ENCODE results near the gene TMPRSS11A. TPM values are rescaled to one million over a fixed set of nuclear protein-coding genes. Genes with fewer than 3 reads are reported as not detected.

The TMPRSS11A gene
- polyA plus RNA-seq, 1 donor (not counting 4 experiments of a cell fraction or from before 2014, with no cell fraction given): 0.03 TPM

DNA sequence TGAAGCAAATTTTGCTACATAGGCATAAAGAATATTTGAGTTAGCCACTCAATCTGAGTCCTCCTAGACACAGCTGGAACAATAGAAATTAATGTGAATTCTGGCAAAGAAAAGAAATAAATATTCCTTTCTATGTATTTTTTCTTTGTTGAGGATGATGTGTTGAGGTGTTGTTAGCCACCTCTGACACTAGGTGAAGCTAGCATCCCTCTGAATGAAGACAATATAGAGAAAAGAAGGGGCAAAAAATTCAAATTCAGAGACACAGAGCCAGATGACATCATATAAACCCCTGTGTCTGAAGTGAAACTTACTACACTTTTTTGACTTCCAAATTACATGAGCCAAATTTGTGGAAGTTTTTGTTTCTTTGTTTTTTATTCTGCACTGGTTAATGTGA, 44.9 kb downstream of the TMPRSS11A start:
- dilution Hi-C loops (cut with MboI; ENCODE audit: extremely low pct_ligation_motif_present, low sequenced_read_pairs): no loop called here

GRCh38 chr4:67915400-67915966, 47.8 kb downstream of the TMPRSS11A start:
- no peak overlapping the region for H3K9ac ChIP-seq (ENCODE audit: control insufficient read depth, extremely low read depth, insufficient read depth, low read length)
- no peak overlapping the region for H3K4me2 ChIP-seq (ENCODE audit: control insufficient read depth, extremely low read depth, insufficient read depth, low read depth, low read length)
- no peaks in the 10 kb centered on the region for H3K27me3 ChIP-seq (ENCODE audit: control insufficient read depth, extremely low read depth, insufficient read depth, low read length)
- no peak for TF ChIP-seq EZH2 (IDR thresholded peaks at IDR 0.05; ENCODE audit: low read length)
- TF ChIP-seq, protein P1, sequence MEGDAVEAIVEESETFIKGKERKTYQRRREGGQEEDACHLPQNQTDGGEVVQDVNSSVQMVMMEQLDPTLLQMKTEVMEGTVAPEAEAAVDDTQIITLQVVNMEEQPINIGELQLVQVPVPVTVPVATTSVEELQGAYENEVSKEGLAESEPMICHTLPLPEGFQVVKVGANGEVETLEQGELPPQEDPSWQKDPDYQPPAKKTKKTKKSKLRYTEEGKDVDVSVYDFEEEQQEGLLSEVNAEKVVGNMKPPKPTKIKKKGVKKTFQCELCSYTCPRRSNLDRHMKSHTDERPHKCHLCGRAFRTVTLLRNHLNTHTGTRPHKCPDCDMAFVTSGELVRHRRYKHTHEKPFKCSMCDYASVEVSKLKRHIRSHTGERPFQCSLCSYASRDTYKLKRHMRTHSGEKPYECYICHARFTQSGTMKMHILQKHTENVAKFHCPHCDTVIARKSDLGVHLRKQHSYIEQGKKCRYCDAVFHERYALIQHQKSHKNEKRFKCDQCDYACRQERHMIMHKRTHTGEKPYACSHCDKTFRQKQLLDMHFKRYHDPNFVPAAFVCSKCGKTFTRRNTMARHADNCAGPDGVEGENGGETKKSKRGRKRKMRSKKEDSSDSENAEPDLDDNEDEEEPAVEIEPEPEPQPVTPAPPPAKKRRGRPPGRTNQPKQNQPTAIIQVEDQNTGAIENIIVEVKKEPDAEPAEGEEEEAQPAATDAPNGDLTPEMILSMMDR (optimal IDR thresholded peaks at IDR 0.05 in 1 of 3, IDR thresholded peaks at IDR 0.05 in 1 of 3, conservative IDR thresholded peaks at IDR 0.05 in 1 of 3; ENCODE audit: extremely low read depth in 1 of 3, insufficient read depth in 2 of 3, low read length in 3 of 3): no peak
- H3K79me2 ChIP-seq (ENCODE audit: control insufficient read depth, insufficient read depth, low read length): no peaks in the 10 kb centered on the region
- H3K36me3 ChIP-seq (ENCODE audit: control insufficient read depth in 2 of 2, extremely low read depth in 1 of 2, insufficient read depth in 2 of 2, low read length in 2 of 2): no peaks in the 10 kb centered on the region
- DNase-seq (ENCODE audit: low read depth, low spot score): no peak
- no peaks in the 10 kb centered on the region for H3K9me3 ChIP-seq (ENCODE audit: control insufficient read depth, low read depth, low read length)
- no peaks in the 10 kb centered on the region for H4K20me1 ChIP-seq (ENCODE audit: control insufficient read depth, extremely low read depth, insufficient read depth, low read length)
- H3K9me1 ChIP-seq (ENCODE audit: control insufficient read depth, extremely low read depth, insufficient read depth, low read length): no peaks in the 10 kb centered on the region
- dilution Hi-C loops (cut with MboI; ENCODE audit: extremely low pct_ligation_motif_present, low sequenced_read_pairs): no loop called here
- no peak overlapping the region for H3K4me3 ChIP-seq (ENCODE audit: control insufficient read depth in 2 of 3, extremely low read depth in 1 of 3, insufficient read depth in 2 of 3, low read depth in 1 of 3, low read length in 3 of 3)
- no peaks in the 10 kb centered on the region for H3K4me1 ChIP-seq (ENCODE audit: control insufficient read depth, extremely low read depth, insufficient read depth, low read length)
- FAIRE-seq: no peak
- no peak overlapping the region for H2AFZ ChIP-seq (ENCODE audit: control insufficient read depth, low read length)
- H3K27ac ChIP-seq (ENCODE audit: control insufficient read depth, insufficient read depth, low read length): no peak overlapping the region

More for the DNA sequence above, 44.9 kb downstream of the TMPRSS11A start:
- no peak overlapping the region for H3K4me3 ChIP-seq (ENCODE audit: control insufficient read depth in 2 of 3, extremely low read depth in 1 of 3, insufficient read depth in 2 of 3, low read depth in 1 of 3, low read length in 3 of 3)
- no peak overlapping the region for H3K4me2 ChIP-seq (ENCODE audit: control insufficient read depth, extremely low read depth, insufficient read depth, low read depth, low read length)
- FAIRE-seq: no peak
- TF ChIP-seq, protein P1 (optimal IDR thresholded peaks at IDR 0.05 in 1 of 3, IDR thresholded peaks at IDR 0.05 in 1 of 3, conservative IDR thresholded peaks at IDR 0.05 in 1 of 3; ENCODE audit: extremely low read depth in 1 of 3, insufficient read depth in 2 of 3, low read length in 3 of 3): peak; percentile 23 to 64 (median 63)
- no peak for TF ChIP-seq EZH2 (IDR thresholded peaks at IDR 0.05; ENCODE audit: low read length)
- no peaks in the 10 kb centered on the region for H3K9me3 ChIP-seq (ENCODE audit: control insufficient read depth, low read depth, low read length)
- H3K27me3 ChIP-seq (ENCODE audit: control insufficient read depth, extremely low read depth, insufficient read depth, low read length): no peaks in the 10 kb centered on the region
- no peaks in the 10 kb centered on the region for H4K20me1 ChIP-seq (ENCODE audit: control insufficient read depth, extremely low read depth, insufficient read depth, low read length)
- no peaks in the 10 kb centered on the region for H3K79me2 ChIP-seq (ENCODE audit: control insufficient read depth, insufficient read depth, low read length)
- no peak overlapping the region for H3K27ac ChIP-seq (ENCODE audit: control insufficient read depth, insufficient read depth, low read length)
- no peak overlapping the region for H2AFZ ChIP-seq (ENCODE audit: control insufficient read depth, low read length)
- H3K9me1 ChIP-seq (ENCODE audit: control insufficient read depth, extremely low read depth, insufficient read depth, low read length): no peaks in the 10 kb centered on the region
- H3K4me1 ChIP-seq (ENCODE audit: control insufficient read depth, extremely low read depth, insufficient read depth, low read length): no peaks in the 10 kb centered on the region
- no peak overlapping the region for H3K9ac ChIP-seq (ENCODE audit: control insufficient read depth, extremely low read depth, insufficient read depth, low read length)
- H3K36me3 ChIP-seq (ENCODE audit: control insufficient read depth in 2 of 2, extremely low read depth in 1 of 2, insufficient read depth in 2 of 2, low read length in 2 of 2): no peaks in the 10 kb centered on the region
- DNase-seq (ENCODE audit: low read depth, low spot score): no peak

All from keratinocyte (primary cell).